ENCODE data around the gene VTA1.

VTA1 gene

DNA sequence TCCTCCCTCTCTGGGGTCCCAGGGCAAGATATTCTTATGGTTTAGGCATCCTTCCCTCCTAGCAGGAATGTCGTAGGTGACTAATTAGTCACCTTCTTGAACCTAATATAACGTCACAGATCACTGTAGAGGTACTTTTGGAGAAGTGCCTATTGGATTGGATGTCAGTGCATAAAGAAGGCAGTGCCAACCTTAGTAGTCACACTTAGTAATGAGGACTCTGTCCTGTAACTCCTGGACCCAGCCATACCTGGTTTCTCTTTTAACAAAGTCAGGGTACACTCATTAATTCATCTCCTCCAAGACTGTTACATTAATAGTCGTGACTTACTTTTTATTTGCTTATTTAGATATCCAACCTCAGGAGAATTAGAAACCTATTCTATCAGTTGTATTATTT is 20.0 kb downstream of the VTA1 start:
- Histone ChIP-seq H3K4me3 (ENCODE audit: low read depth in 1 of 2, low read length in 2 of 2) (no peak overlapping the region), H3K27me3 (ENCODE audit: control insufficient read depth in 1 of 2, insufficient read depth in 2 of 2, low read length in 2 of 2) (no peaks in the 10 kb centered on the region), H3K36me3 (ENCODE audit: control insufficient read depth in 1 of 2, insufficient read depth in 2 of 2, low read length in 2 of 2) (peaks cover 0 to 27% of the 10 kb centered on the region in 2 donors), H3K9me3 (ENCODE audit: control insufficient read depth in 1 of 2, low read length in 2 of 2) (no peaks in the 10 kb centered on the region), H3K4me1 (ENCODE audit: control insufficient read depth in 1 of 2, insufficient read depth in 2 of 2, low read length in 2 of 2) (peaks cover 0 to 21% of the 10 kb centered on the region in 2 donors), H3K27ac (ENCODE audit: low read depth, low read length) (no peak overlapping the region), H3K9ac (ENCODE audit: low read depth in 1 of 2, low read length in 2 of 2) (no peak overlapping the region)

DNA sequence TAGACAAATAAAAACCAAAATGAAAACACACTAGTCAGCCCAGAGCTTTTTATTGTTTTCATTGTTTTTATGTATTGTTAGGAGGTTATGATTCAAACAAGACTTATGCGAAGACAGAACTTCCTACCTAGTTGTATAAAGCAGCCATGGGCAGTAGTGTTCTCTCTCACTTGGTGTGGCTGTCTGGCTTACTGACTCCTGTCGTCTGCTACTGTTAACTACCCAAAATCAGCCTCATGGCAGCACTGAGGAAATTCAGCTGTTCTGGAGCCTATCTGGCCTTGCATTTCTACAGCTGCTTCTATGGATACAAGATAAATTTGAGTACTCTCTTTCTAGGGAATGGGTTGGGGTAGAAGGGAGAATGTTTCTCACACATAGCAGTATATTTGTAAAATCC is 20.4 kb downstream of the VTA1 start:
- Histone ChIP-seq H3K9ac (ENCODE audit: low read depth in 1 of 2, low read length in 2 of 2) (no peak overlapping the region), H3K27me3 (ENCODE audit: control insufficient read depth in 1 of 2, insufficient read depth in 2 of 2, low read length in 2 of 2) (no peaks in the 10 kb centered on the region), H3K4me3 (ENCODE audit: low read depth in 1 of 2, low read length in 2 of 2) (no peak overlapping the region), H3K4me1 (ENCODE audit: control insufficient read depth in 1 of 2, insufficient read depth in 2 of 2, low read length in 2 of 2) (peaks cover 0 to 22% of the 10 kb centered on the region in 2 donors), H3K27ac (ENCODE audit: low read depth, low read length) (no peak overlapping the region), H3K36me3 (ENCODE audit: control insufficient read depth in 1 of 2, insufficient read depth in 2 of 2, low read length in 2 of 2) (peaks cover 0 to 27% of the 10 kb centered on the region in 2 donors), H3K9me3 (ENCODE audit: control insufficient read depth in 1 of 2, low read length in 2 of 2) (no peaks in the 10 kb centered on the region)

DNA sequence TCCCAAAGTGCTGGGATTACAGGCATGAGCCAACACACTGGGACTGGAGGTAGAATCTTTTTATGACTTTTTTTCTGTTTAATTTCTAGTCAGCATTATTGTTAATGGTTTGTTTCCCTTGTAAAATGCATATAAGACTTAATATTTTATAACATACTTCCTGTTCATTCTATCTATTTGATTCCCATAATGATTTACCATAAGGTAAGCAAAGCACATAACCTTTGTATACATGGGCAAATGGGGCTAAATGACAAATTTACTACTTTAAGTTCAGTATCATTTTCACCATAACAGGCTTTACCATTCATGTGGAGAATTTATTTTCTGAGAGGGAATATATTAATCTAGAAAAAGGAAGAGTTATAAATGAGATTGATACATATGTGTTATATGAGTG is 24.3 kb downstream of the VTA1 start:
- Histone ChIP-seq H3K4me1 (ENCODE audit: control insufficient read depth in 1 of 2, insufficient read depth in 2 of 2, low read length in 2 of 2) (peaks cover 0 to 17% of the 10 kb centered on the region in 2 donors), H3K9ac (ENCODE audit: low read depth in 1 of 2, low read length in 2 of 2) (no peak overlapping the region), H3K9me3 (ENCODE audit: control insufficient read depth in 1 of 2, low read length in 2 of 2) (no peaks in the 10 kb centered on the region), H3K27ac (ENCODE audit: low read depth, low read length) (no peak overlapping the region), H3K36me3 (ENCODE audit: control insufficient read depth in 1 of 2, insufficient read depth in 2 of 2, low read length in 2 of 2) (peaks cover 7 to 45% of the 10 kb centered on the region in 2 donors), H3K27me3 (ENCODE audit: control insufficient read depth in 1 of 2, insufficient read depth in 2 of 2, low read length in 2 of 2) (no peaks in the 10 kb centered on the region), H3K4me3 (ENCODE audit: low read depth in 1 of 2, low read length in 2 of 2) (no peak overlapping the region)

DNA sequence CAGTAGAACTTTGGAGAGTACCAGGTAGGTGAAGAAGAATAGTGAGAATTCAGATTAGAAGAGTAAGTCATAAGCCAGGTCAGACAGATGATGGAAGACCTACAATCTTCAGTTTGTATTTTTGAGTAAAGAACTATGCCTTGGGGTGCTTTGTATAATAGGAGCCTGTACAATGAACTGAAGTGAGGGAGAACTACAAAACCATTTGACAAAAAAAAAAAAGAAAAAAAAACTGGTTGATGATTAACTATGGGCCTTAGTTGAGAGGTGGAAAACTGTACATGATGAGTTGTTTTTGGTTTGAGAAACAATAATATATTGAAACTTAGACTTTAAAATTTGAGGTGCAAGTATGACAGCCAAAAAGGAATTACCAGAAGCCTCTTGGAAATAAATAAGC is 25.7 kb downstream of the VTA1 start:
- Histone ChIP-seq H3K4me3 (ENCODE audit: low read depth in 1 of 2, low read length in 2 of 2) (no peak overlapping the region), H3K9me3 (ENCODE audit: control insufficient read depth in 1 of 2, low read length in 2 of 2) (peaks cover 2 to 4% of the 10 kb centered on the region in 2 donors), H3K36me3 (ENCODE audit: control insufficient read depth in 1 of 2, insufficient read depth in 2 of 2, low read length in 2 of 2) (peaks cover 9 to 43% of the 10 kb centered on the region in 2 donors), H3K4me1 (ENCODE audit: control insufficient read depth in 1 of 2, insufficient read depth in 2 of 2, low read length in 2 of 2) (peaks cover 0 to 12% of the 10 kb centered on the region in 2 donors), H3K9ac (ENCODE audit: low read depth in 1 of 2, low read length in 2 of 2) (no peak overlapping the region), H3K27ac (ENCODE audit: low read depth, low read length) (no peak overlapping the region), H3K27me3 (ENCODE audit: control insufficient read depth in 1 of 2, insufficient read depth in 2 of 2, low read length in 2 of 2) (no peaks in the 10 kb centered on the region)

DNA sequence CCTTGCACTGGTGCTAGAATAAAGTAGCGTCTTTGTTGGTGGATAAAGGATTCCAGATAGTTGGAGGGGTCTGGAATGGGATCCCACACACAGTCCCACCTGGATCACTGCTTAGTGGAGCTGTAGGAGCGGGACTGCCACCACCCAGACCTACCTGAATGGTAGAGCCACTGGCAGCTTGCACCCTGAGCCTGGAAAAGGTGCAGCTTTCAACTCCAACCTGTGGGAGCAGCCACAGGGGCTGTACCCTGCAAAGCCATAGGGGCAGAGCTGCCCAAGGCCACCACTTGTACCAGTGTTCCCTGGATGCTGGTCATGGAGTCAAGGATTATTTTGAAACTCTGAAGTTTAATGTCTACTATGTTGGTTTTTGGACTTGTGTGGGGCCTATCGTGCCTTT is 26.9 kb downstream of the VTA1 start:
- H3K27ac ChIP-seq (ENCODE audit: low read depth, low read length): no peak overlapping the region
- H3K4me3 ChIP-seq (ENCODE audit: low read depth in 1 of 2, low read length in 2 of 2): no peak overlapping the region
- H3K4me1 ChIP-seq (ENCODE audit: control insufficient read depth in 1 of 2, insufficient read depth in 2 of 2, low read length in 2 of 2): peaks cover 0 to 12% of the 10 kb centered on the region in 2 donors
- no peaks in the 10 kb centered on the region for H3K27me3 ChIP-seq (ENCODE audit: control insufficient read depth in 1 of 2, insufficient read depth in 2 of 2, low read length in 2 of 2)
- peaks cover 6 to 10% of the 10 kb centered on the region in 2 donors for H3K9me3 ChIP-seq (ENCODE audit: control insufficient read depth in 1 of 2, low read length in 2 of 2)
- no peak overlapping the region for H3K9ac ChIP-seq (ENCODE audit: low read depth in 1 of 2, low read length in 2 of 2)
- peaks cover 14 to 43% of the 10 kb centered on the region in 2 donors for H3K36me3 ChIP-seq (ENCODE audit: control insufficient read depth in 1 of 2, insufficient read depth in 2 of 2, low read length in 2 of 2)

DNA sequence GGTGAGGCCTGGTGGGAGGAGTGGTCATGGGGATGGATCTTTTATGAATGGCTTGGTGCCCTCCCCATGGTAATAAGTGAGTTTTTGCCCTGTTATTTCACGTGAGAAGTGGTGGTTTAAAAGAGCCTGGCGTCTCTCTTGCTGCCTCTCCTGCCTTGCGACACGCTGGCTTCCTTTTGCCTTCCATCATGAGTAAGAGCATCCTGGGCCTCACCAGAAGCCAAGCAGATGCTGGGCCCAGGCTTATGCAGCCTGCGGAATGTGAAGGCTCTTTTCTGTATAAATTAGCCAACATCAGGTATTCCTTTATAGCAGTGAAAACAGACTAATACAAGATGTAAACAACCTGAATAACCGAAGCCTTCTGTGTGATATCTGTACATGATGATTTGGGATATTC is 27.6 kb downstream of the VTA1 start:
- Histone ChIP-seq H3K27ac (ENCODE audit: low read depth, low read length) (no peak overlapping the region), H3K4me3 (ENCODE audit: low read depth in 1 of 2, low read length in 2 of 2) (no peak overlapping the region), H3K9me3 (ENCODE audit: control insufficient read depth in 1 of 2, low read length in 2 of 2) (peaks cover 6 to 10% of the 10 kb centered on the region in 2 donors), H3K27me3 (ENCODE audit: control insufficient read depth in 1 of 2, insufficient read depth in 2 of 2, low read length in 2 of 2) (no peaks in the 10 kb centered on the region), H3K36me3 (ENCODE audit: control insufficient read depth in 1 of 2, insufficient read depth in 2 of 2, low read length in 2 of 2) (peaks cover 18 to 39% of the 10 kb centered on the region in 2 donors), H3K9ac (ENCODE audit: low read depth in 1 of 2, low read length in 2 of 2) (no peak overlapping the region), H3K4me1 (ENCODE audit: control insufficient read depth in 1 of 2, insufficient read depth in 2 of 2, low read length in 2 of 2) (peaks cover 0 to 12% of the 10 kb centered on the region in 2 donors)

DNA sequence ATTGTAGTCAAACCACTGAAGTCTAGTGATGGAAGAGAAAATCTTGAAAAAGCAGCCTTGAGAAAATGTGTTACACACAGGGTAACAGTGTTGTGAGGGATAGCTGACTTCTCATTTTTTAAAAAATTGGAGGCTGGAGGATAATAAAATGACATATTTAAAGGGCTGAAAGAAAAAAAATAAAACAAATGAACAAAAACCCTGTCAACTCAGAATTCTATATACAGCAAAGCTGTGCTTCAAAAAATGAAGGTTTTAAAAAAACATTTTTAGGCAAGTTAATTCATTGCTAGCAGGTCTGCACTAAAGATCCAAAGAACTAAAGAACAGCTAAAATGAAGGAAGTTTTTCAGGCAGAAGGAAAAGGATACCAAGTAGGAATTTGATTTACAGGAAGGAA is 31.1 kb downstream of the VTA1 start:
- H3K9ac ChIP-seq (ENCODE audit: low read depth in 1 of 2, low read length in 2 of 2): no peak overlapping the region
- H3K9me3 ChIP-seq (ENCODE audit: control insufficient read depth in 1 of 2, low read length in 2 of 2): peaks cover 6 to 10% of the 10 kb centered on the region in 2 donors
- H3K27me3 ChIP-seq (ENCODE audit: control insufficient read depth in 1 of 2, insufficient read depth in 2 of 2, low read length in 2 of 2): no peaks in the 10 kb centered on the region
- H3K36me3 ChIP-seq (ENCODE audit: control insufficient read depth in 1 of 2, insufficient read depth in 2 of 2, low read length in 2 of 2): peaks cover 22 to 30% of the 10 kb centered on the region in 2 donors
- H3K27ac ChIP-seq (ENCODE audit: low read depth, low read length): no peak overlapping the region
- H3K4me3 ChIP-seq (ENCODE audit: low read depth in 1 of 2, low read length in 2 of 2): no peak overlapping the region
- no peaks in the 10 kb centered on the region for H3K4me1 ChIP-seq (ENCODE audit: control insufficient read depth in 1 of 2, insufficient read depth in 2 of 2, low read length in 2 of 2)

DNA sequence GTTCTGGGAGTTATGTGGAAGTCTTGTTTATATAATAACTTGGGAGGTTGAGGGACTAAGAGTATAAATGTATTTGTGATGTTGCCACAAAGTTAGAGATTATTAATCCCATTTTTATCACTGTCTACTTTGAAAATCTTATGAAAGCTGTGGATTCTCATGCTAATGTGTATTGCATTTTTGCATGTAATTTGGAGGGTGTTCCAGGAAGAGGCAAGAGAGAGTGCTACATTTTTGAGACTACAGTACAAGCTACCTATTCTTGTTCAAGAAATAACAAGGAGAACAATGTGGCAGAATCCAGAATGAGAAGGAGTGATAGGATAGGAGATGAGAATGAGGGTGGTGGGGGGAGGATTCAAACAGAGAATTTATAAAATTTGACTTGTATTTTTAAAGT is 34.9 kb downstream of the VTA1 start:
- H3K9ac ChIP-seq (ENCODE audit: low read depth in 1 of 2, low read length in 2 of 2): no peak overlapping the region
- H3K9me3 ChIP-seq (ENCODE audit: control insufficient read depth in 1 of 2, low read length in 2 of 2): peaks cover 6 to 10% of the 10 kb centered on the region in 2 donors
- H3K36me3 ChIP-seq (ENCODE audit: control insufficient read depth in 1 of 2, insufficient read depth in 2 of 2, low read length in 2 of 2): peaks cover 10 to 15% of the 10 kb centered on the region in 2 donors
- no peak overlapping the region for H3K4me3 ChIP-seq (ENCODE audit: low read depth in 1 of 2, low read length in 2 of 2)
- no peak overlapping the region for H3K27ac ChIP-seq (ENCODE audit: low read depth, low read length)
- H3K27me3 ChIP-seq (ENCODE audit: control insufficient read depth in 1 of 2, insufficient read depth in 2 of 2, low read length in 2 of 2): no peaks in the 10 kb centered on the region
- peaks cover 0 to 2% of the 10 kb centered on the region in 2 donors for H3K4me1 ChIP-seq (ENCODE audit: control insufficient read depth in 1 of 2, insufficient read depth in 2 of 2, low read length in 2 of 2)

DNA sequence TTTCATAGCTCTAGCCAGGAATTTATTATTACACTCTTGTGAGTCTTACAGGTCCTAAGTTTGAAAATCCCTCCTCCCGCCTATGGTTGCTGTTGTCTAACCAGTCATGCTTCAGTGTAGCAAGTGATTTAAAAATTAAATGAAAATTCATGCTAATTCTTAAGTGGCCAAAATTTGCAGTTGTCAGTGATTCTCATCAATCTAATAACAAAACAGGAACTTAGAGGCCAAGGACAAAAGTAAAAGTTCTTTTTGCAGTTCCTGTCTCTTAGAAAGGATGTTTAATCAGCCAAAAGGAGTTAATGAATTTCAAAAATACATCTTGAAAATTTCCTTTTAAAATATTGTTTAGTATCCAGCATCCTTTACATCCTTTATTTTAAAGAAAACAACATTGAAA is 36.3 kb downstream of the VTA1 start:
- Histone ChIP-seq H3K36me3 (ENCODE audit: control insufficient read depth in 1 of 2, insufficient read depth in 2 of 2, low read length in 2 of 2) (peaks cover 0 to 8% of the 10 kb centered on the region in 2 donors), H3K9ac (ENCODE audit: low read depth in 1 of 2, low read length in 2 of 2) (no peak overlapping the region), H3K4me1 (ENCODE audit: control insufficient read depth in 1 of 2, insufficient read depth in 2 of 2, low read length in 2 of 2) (peaks cover 0 to 5% of the 10 kb centered on the region in 2 donors), H3K9me3 (ENCODE audit: control insufficient read depth in 1 of 2, low read length in 2 of 2) (no peaks in the 10 kb centered on the region), H3K27me3 (ENCODE audit: control insufficient read depth in 1 of 2, insufficient read depth in 2 of 2, low read length in 2 of 2) (no peaks in the 10 kb centered on the region), H3K27ac (ENCODE audit: low read depth, low read length) (no peak overlapping the region), H3K4me3 (ENCODE audit: low read depth in 1 of 2, low read length in 2 of 2) (no peak overlapping the region)

DNA sequence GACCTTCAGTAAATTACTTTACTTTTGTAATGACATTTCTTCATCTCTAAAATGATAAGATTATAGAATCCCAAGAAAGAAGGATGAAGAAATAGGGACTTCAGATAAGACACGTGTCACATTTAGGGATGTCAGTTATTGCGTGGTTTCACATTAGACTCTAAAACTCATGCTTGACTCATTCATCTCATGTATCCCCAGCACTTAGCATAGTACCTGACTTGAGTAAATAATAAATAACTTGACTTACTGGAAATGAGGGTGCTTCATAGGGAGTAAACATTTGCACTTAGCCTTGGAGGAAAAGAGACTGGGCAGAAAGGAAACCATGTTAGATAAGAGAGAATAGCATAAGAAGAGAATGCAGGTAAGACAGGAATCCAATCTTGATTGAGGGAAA is 37.2 kb downstream of the VTA1 start:
- H3K9ac ChIP-seq (ENCODE audit: low read depth in 1 of 2, low read length in 2 of 2): no peak overlapping the region
- peaks cover 0 to 6% of the 10 kb centered on the region in 2 donors for H3K36me3 ChIP-seq (ENCODE audit: control insufficient read depth in 1 of 2, insufficient read depth in 2 of 2, low read length in 2 of 2)
- no peak overlapping the region for H3K27ac ChIP-seq (ENCODE audit: low read depth, low read length)
- H3K4me1 ChIP-seq (ENCODE audit: control insufficient read depth in 1 of 2, insufficient read depth in 2 of 2, low read length in 2 of 2): peaks cover 0 to 5% of the 10 kb centered on the region in 2 donors
- H3K4me3 ChIP-seq (ENCODE audit: low read depth in 1 of 2, low read length in 2 of 2): no peak overlapping the region
- H3K9me3 ChIP-seq (ENCODE audit: control insufficient read depth in 1 of 2, low read length in 2 of 2): no peaks in the 10 kb centered on the region
- H3K27me3 ChIP-seq (ENCODE audit: control insufficient read depth in 1 of 2, insufficient read depth in 2 of 2, low read length in 2 of 2): no peaks in the 10 kb centered on the region

DNA sequence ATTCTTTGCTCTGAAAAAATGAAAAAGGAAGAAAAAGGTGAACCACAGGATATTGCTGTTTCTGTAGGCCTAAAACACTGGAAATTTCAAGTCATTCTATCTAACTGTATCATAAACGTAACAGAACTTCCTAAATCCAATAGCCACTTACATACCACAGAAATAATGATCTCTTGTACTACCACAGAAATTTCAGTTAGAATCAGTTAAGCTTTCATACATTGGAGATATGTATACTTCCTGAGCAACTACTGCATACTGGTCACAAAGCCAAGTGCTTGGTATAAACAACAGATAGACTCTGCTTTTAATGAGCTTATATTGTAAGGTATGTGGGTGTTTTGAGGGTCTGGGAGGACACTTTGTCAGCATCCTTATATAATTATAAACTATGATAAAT is 38.6 kb downstream of the VTA1 start:
- H3K27ac ChIP-seq (ENCODE audit: low read depth, low read length): no peak overlapping the region
- peaks cover 0 to 4% of the 10 kb centered on the region in 2 donors for H3K36me3 ChIP-seq (ENCODE audit: control insufficient read depth in 1 of 2, insufficient read depth in 2 of 2, low read length in 2 of 2)
- peaks cover 0 to 5% of the 10 kb centered on the region in 2 donors for H3K4me1 ChIP-seq (ENCODE audit: control insufficient read depth in 1 of 2, insufficient read depth in 2 of 2, low read length in 2 of 2)
- no peaks in the 10 kb centered on the region for H3K27me3 ChIP-seq (ENCODE audit: control insufficient read depth in 1 of 2, insufficient read depth in 2 of 2, low read length in 2 of 2)
- H3K9ac ChIP-seq (ENCODE audit: low read depth in 1 of 2, low read length in 2 of 2): no peak overlapping the region
- H3K4me3 ChIP-seq (ENCODE audit: low read depth in 1 of 2, low read length in 2 of 2): no peak overlapping the region
- H3K9me3 ChIP-seq (ENCODE audit: control insufficient read depth in 1 of 2, low read length in 2 of 2): no peaks in the 10 kb centered on the region
